ENCODE results near the gene IRF3.
A peak's percentile ranks its signal among the peaks of the same experiment; 100 is the strongest.

IRF3 gene

GRCh38 chr19:49687150-49687549, 21.5 kb upstream of the IRF3 start:
- no peak for DNase-seq

DNA sequence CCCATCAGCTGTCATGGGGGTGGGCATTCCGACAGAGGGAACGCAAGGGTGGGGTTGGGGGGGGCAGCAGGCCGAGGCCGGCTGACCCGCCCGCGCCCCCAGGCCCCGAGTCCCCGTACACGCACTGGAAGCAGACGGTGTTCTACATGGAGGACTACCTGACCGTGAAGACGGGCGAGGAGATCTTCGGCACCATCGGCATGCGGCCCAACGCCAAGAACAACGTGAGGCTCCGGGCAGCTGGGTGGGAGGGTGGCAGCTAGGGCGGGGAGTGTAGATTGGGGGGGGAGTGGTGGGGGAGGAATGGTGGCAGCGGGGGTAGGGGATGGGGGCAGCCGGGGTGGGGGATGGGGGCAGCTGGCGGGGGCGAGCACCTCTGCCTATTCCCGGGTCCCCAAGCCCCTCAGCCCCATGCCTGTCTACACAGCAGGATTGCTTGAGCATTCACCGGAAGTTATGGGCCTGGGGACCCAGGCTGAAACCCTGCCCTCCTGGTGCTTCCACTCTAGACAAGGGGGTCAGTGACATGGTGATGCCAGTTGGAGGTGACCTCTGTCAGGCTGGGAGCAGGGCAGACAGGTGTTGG, 20.9 kb upstream of the IRF3 start:
- DNase-seq = no peak

DNA sequence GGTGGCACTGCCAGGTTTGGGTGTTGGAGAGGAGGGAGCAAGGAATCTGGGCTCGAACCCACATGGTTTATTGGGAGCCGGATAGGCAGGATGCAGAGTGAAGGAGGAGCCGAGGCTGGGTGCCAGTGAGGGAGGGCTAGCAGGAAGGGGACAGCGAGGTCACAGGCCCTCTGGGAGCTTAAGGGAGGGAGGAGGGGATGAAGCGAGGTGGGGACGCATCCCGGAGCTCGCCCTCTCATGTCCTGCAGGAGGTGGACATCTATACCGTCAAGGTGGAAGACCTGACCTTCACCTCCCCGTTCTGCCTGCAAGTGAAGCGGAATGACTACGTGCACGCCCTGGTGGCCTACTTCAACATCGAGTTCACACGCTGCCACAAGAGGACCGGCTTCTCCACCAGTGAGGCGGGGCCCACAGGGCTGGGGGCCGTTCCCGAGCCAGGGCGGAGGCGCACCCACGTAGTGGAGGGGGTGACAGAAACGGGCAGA, 20.2 kb upstream of the IRF3 start:
- DNase-seq = no peak

DNA sequence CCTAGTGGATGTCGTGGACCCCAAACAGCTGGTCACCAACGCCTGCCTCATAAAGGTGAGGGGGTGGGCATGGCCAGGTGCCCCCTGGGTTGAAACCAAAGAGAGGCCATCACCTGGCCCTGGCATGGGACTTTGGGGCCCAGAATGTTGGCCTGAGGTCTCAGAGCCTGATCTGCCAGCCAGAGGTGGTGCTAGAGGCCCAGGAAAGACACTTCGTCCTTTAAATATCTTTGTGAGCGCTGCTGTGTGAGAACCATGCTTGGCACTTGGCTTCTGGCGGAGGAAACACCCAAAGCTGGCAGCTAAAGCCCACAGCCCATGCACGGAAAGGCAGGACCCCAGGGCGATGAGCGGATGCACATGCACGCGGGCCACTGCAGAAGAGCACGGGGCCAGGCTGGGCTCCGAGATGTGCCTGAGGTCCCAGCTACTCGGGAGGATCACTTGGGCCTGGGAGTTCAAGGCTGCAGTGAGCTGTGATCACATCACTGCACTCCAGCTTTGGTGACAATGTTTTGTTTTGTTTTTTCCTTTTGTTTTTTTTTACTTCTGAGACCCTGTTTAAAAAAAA, 19.4 kb upstream of the IRF3 start:
- DNase-seq = no peak

GRCh38 chr19:49684251-49684982, 18.8 kb upstream of the IRF3 start:
- DNase-seq = no peak

- no peak for DNase-seq
Observed at GRCh38 chr19:49683814-49684250, 18.2 kb upstream of the IRF3 start.

DNA sequence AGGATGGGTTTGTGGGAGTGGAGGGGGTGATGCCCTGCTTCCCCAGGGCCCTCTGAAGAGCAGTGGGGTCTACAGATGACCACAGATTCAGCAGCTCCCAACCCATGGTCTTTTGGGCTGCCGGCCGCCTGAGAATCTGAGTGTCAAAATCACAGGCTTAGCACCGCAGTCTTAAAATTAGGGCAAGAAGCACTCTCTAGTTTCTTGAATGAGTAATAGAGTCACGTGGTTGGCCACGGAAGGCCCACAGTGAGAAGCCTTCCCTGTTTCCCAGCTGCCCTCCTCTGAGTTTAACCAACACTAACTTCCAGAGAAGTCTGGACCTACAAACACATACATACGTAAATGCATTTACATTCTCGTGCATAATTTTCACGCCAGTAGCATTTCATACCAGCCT, 16.6 kb upstream of the IRF3 start:
- DNase-seq = no peak

GRCh38 chr19:49681830-49682229, 16.2 kb upstream of the IRF3 start:
- DNase-seq = no peak

- peak in 1 of 2 experiments; percentile 47 for DNase-seq
Observed at GRCh38 chr19:49680421-49681351, 15.0 kb upstream of the IRF3 start.

DNA sequence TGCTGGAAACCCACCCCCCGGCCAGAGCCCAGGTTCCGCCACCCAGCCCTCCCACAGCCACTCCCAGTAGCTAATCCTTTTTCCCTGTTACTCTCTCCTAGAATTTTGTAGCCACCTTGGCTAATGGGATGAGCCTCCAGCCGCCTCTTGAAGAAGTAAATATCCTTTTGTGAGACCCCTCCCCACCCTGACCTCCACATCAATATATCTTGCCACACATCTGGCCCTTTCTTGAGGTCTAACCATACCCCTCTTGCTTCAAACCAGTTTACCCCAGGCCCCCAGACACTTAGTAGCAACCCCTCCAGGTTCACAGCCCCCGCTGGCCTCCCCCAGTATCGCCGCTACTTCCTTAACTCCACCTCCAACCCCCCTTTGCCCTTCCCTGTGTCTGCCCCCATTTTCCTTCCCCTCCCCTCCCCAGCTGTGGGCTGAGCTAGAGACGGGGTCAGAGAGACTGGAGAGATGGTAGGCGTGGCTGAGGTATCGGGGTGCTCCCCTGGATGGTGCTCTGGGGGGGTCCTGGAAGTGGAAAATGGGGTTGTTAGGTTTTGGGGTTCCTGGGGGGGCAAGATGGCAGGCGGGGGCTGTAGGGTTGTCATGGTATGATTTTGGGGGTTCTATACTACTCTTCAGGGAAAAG, 14.2 kb upstream of the IRF3 start:
- no peak for DNase-seq

- no peak for DNase-seq
Observed at GRCh38 chr19:49678985-49679770, 13.5 kb upstream of the IRF3 start.

GRCh38 chr19:49677901-49678674, 12.4 kb upstream of the IRF3 start:
- DNase-seq = no peak

DNA sequence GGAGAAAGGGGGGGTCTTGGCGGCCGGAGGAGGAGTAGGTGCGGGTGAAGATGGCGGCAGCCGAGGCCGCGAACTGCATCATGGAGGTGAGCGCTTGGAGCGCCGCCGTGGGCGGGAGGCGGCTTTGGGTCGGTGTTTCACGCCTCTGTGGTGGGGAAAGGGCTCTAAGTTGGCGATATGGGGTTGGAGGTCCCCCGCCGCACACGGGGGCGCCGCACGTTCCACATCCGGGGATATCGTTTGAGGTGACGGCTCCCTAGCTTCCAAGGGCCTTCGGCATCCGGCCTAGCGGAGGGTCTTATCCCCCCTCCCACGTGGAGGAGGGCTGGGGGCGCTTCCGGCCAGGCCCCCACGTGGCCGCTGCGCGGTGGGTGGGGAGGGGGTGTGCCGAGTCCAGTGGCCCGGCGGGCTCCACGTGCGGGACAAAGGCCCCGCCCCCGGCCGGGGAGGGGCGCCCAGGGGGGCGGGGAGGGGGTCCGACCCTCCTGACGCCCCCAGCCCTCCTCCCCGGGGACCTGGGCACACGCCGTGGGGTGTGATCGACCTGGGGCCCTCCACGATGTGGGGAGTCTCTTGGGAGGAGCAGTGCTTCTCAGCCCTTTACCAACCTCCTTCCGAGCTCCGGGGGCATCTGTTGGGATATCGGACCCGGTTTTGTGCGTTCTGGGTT, 11.7 kb upstream of the IRF3 start, which contains the start of gene PRMT1:
Gene PRMT1 (plus strand): TSS at position 41 of the 670 bp plus-strand sequence. CDS start 10 bp downstream, at position 51.
- DNase-seq = no peak

- peak; percentile 100 for DNase-seq
Observed at GRCh38 chr19:49676784-49677230, 11.2 kb upstream of the IRF3 start.

DNA sequence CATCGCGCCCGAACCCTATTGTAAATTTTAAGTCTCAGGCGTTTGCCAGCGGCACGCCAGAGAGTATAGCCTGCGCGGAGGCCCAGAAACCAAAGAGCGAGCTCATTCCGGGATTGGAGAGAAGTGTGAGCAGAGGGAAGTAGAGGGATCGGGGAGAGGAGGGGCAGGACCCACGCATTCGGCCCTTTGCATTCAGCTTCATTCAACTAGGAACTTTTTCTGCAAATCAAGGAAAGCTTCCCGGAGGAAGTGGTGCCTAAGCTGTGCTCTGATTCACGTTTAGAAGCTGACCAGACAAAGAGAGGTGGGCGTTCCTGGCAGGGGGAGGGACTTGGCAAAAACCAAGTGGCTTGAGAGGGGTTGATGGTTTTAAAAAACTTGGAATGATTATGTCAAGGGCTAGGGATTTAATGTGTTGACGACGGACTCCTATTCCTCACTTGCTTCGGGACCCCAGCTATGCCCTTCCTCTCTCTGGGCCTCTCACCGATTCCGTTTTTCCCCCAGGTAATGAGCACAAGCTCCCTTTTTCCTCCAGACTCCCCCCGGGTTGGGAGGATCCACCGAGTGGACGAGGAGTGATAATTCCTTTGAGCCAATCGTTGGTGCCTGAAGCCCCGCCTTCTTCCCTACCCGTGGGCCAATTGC, 10.6 kb upstream of the IRF3 start:
- peak; percentile 62 to 83 for DNase-seq

- DNase-seq = peak in 1 of 2 experiments; percentile 37
Observed at GRCh38 chr19:49672131-49672919, 6.7 kb upstream of the IRF3 start.

DNA sequence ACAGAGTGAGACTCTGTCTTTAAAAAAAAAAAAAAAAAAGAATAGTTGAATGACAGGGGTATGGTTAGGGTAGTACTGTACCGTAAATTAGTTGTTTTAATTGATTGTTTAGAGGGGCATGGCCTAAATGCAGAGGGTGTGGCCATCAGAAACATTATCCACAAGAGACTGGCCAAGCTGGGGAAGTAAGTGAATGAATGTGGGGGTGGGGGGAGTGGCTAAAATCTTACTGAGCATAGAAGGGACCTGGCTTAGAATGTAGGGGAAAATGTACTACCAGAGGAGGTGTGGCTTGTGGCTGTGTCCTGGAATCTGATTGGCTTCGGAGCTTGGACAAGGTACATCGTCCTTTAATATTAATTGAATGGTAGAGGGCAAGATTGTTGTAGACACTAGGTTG, 3.9 kb upstream of the IRF3 start:
- no peak for DNase-seq

DNA sequence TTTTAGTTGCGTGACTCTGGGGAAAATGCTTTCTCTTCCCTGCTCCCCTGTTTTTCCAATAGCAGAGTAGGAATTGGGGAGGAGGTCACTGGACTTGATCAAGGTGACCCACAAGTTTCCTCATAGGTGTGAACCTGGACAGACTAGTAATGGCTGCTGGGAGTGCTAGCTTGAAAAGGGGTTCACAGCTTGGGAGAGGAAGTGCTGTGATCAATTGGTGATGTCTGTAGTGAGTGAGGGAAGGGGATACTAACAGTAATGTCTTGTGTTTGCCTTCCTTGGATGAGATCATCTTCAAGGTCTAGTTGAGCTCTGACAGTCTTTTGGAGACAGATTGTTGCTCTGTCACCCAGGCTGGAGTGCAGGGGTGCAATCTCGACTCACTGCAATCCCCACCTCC, 1.8 kb upstream of the IRF3 start:
- no peak for DNase-seq

DNA sequence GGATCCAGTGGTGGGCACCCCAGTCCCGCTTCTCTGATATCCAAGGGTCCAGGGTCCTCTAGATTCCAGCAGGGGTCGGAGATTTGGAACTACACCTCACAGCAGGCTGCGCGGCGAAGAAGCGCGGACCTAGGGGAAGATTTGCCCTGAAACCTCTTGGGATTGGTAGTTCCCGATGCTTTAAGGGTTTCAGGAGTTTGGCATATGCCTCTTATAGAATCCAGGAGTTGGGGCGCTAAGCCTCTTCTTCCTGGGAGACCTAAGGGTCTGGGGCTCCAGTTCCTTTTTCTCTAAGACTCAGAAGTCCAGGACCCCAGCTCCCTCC, 425 bp upstream of the IRF3 start:
- DNase-seq = no peak

Measured in cerebellar nuclear complex (tissue), 1 donor.